ENCODE data around the gene REELD1.

GRCh38 chr4:146265950-146266490, 51.7 kb downstream of the REELD1 start:
- TF ChIP-seq CTCF (IDR thresholded peaks at IDR 0.05), result no peak
- TF ChIP-seq POLR2AphosphoS5 (IDR thresholded peaks at IDR 0.05), result no peak
- TF ChIP-seq EP300 (IDR thresholded peaks at IDR 0.05; ENCODE audit: low read depth), result no peak
